ENCODE measurements around the gene GPC1. TPM values are rescaled to one million over a fixed set of nuclear protein-coding genes. Genes with fewer than 3 reads are reported as not detected.

The GPC1 gene
- total RNA-seq, 1 donor from 2014 or later = 123 TPM

DNA sequence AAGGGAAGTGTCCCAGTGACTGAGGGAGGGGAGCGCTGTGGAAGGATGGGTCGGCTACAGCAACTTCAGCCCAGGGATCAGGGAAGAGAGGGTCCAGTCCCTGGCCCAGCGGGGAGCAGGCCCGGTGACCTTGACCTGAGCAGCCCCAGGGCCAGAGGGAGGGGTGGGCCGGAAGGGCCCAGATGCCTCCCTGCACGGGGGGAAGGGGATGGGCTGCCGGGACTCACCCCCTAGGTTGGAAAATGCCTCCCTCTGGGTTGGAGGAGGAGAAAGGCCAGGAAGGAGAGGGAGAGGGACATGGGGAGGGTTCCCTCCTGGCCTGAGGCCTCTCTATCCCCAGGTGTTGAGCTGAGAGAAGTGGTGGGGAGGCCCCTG lies 19.8 kb downstream of the GPC1 start:
- Histone ChIP-seq H3K9me3 (no peaks in the 10 kb centered on the region), H3K4me1 (peaks cover 10 to 20% of the 10 kb centered on the region in 2 donors), H3K4me3 (no peak overlapping the region), H3K36me3 (peaks cover 0 to 8% of the 10 kb centered on the region in 2 donors), H3K27ac (no peak overlapping the region), H3K27me3 (no peaks in the 10 kb centered on the region)
- no peak for DNase-seq (ENCODE audit: low spot score in 2 of 2)
- intact Hi-C loops (cut with DNase I) = no loop called here
- TF ChIP-seq, protein P1, sequence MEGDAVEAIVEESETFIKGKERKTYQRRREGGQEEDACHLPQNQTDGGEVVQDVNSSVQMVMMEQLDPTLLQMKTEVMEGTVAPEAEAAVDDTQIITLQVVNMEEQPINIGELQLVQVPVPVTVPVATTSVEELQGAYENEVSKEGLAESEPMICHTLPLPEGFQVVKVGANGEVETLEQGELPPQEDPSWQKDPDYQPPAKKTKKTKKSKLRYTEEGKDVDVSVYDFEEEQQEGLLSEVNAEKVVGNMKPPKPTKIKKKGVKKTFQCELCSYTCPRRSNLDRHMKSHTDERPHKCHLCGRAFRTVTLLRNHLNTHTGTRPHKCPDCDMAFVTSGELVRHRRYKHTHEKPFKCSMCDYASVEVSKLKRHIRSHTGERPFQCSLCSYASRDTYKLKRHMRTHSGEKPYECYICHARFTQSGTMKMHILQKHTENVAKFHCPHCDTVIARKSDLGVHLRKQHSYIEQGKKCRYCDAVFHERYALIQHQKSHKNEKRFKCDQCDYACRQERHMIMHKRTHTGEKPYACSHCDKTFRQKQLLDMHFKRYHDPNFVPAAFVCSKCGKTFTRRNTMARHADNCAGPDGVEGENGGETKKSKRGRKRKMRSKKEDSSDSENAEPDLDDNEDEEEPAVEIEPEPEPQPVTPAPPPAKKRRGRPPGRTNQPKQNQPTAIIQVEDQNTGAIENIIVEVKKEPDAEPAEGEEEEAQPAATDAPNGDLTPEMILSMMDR (IDR thresholded peaks at IDR 0.05) = no peak

DNA sequence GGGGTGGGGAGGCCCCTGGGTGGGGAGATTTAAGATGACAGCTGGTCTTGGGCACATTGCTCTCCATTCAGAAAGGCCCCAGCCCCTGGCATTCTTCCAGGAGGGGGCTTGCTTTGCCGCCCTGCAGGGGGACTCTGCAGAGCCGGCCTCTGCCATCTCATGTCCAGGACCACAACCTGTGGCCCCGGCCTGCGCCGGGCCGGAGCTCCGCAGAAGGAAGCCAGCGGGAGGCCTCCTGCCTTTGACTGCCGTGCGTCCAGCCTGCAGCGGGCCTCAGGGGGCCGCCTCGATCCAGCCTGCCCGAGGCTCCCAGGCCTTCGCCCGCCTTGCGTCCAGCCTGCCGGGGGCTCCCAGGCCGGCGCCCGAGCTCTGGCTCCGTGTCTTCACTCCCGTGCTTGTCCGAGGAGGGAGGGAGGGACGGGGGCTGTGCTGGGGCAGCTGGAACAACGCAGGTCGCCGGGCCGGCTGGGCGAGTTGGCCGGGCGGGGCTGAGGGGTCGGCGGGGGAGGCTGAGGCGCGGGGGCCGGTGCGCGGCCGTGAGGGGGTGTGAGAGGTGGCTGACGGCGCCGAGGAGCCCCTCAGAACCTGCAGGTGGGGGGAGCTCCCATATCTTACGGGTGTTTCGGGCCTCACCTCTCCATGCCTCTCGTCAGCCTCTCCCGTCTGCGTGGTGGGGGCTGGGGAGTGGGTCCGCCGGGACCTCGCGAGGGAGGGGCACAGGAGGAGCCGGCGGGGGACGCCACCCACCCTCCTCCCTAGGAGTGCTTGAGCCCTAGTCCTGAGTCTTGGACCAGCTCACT lies 20.4 kb downstream of the GPC1 start:
- Histone ChIP-seq H3K9me3 (no peaks in the 10 kb centered on the region), H3K36me3 (peaks cover under 1 to 8% of the 10 kb centered on the region in 2 donors), H3K27ac (peak overlapping the region in 1 of 2 donors; percentile 7), H3K4me3 (no peak overlapping the region), H3K27me3 (no peaks in the 10 kb centered on the region), H3K4me1 (peaks cover 10 to 20% of the 10 kb centered on the region in 2 donors)
- TF ChIP-seq, protein P1 (IDR thresholded peaks at IDR 0.05) = no peak
- DNase-seq (ENCODE audit: low spot score in 2 of 2) = no peak
- intact Hi-C loops (cut with DNase I) = no loop called here

DNA sequence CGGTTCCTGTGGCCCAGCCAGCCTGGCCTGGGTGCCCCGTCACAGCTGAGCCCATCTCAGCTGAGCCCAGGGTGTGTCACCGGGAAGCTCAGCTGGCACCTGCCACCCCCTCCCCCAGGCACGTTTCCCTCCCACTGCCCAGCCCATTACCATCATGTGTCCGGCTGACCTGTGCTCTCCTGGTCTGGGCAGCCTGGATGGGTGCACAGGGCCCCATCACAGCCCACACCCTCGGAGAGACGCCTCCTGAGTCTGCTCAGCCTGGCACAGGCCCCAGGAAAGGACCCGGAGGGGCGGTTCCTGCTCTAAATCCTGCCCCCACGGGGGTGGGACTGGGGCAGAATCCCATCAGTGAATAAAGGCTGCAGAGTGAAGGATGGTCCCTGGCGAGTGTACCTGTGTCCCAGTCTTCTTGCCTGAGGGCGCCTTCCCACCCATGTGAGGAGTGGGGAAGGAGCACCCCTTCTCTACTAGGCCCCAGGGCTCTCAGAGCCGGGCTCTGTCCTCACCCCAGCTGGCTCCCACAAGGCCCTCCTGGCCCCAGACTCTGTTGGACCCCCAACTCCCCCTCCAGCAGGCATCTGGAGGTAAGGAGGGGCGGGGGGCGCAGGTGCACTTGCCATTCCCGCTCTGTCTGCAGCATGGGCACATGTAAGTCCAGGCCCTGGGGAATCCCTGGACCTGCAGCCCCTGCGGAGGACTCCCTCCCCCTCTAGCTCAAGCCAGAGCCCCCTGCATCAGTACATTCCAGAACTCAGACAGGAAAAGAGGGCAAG lies 21.2 kb downstream of the GPC1 start:
- no peak overlapping the region for H3K4me3 ChIP-seq
- peaks cover 6 to 13% of the 10 kb centered on the region in 2 donors for H3K4me1 ChIP-seq
- intact Hi-C loops (cut with DNase I) = no loop called here

DNA sequence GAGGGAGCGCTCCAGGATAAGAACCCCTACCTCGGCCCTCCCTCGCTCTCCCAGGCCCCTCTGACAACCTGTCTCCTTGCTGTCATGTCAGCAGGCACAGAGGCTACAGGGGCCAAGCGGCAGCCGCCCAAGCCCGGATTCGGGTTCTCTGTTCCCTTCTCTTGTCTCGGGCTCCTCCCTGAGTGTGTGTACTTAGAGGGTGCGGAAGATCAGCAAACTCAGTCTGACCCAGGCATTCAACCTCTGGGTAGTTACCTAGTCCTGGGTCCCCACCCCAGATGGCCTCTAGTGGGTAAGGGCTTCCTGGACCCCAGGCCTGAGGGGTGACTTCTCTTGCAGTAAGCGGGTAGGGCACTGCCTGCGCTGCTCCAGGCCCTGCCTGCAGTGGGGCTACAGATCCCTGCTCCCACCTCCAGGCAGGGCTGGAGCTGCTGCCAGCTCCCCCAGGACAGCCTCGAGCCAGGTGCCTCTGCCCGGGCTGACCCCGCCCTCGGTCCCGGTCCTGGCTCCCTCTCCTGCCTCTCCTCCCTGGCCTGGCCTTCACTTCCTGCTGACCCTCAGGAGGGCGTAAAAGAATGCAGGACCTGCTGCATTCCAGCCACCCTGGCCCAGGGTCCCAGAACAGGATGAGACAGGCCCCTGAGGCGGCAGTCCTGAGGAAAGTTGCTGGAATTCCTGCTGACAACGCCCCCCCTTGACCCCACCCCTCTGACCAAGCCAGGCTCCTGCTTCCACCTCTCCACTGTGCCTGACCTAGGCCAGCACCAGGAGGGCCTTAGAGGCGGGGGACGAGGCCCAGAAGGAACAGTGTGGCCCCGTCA lies 22.0 kb downstream of the GPC1 start:
- TF ChIP-seq, protein P1 (IDR thresholded peaks at IDR 0.05) = no peak
- DNase-seq (ENCODE audit: low spot score in 2 of 2) = no peak
- no peaks in the 10 kb centered on the region for H3K27me3 ChIP-seq
- H3K4me3 ChIP-seq = no peak overlapping the region
- H3K4me1 ChIP-seq = peaks cover 0 to 6% of the 10 kb centered on the region in 2 donors
- no peak overlapping the region for H3K27ac ChIP-seq
- H3K9me3 ChIP-seq = no peaks in the 10 kb centered on the region
- intact Hi-C loops (cut with DNase I) = no loop called here
- H3K36me3 ChIP-seq = peaks cover 14 to 20% of the 10 kb centered on the region in 2 donors

More for the DNA sequence above, 21.2 kb downstream of the GPC1 start:
- Histone ChIP-seq H3K27me3 (no peaks in the 10 kb centered on the region), H3K9me3 (no peaks in the 10 kb centered on the region), H3K36me3 (peaks cover 6 to 13% of the 10 kb centered on the region in 2 donors), H3K27ac (peak overlapping the region in 1 of 2 donors; percentile 7)
- TF ChIP-seq, protein P1 (IDR thresholded peaks at IDR 0.05) = no peak
- DNase-seq (ENCODE audit: low spot score in 2 of 2) = no peak
